Mucosa of gallbladder (tissue), 1 donor: ENCODE data around the gene ZSCAN22. TPM values are rescaled to one million over a fixed set of nuclear protein-coding genes. Genes with fewer than 3 reads are reported as not detected.
"Not testable (repeated sequence)": the region's sequence is repeated elsewhere in the genome, so short reads cannot be mapped to it uniquely, and the experiment has no call there.

Experiments used
- DNase-seq: peaks from one replicate; pipeline ENCODE4 v3.0.0-alpha.2; 2020; ENCODE audit warnings: low spot score
- total RNA-seq: library from RNA; stranded (reverse); gene quantifications from one replicate; pipeline ENCODE4 v1.2.1, GENCODE V29; 2021
- donor health status: DM: no; HTN: no; CAD: no.

The ZSCAN22 gene
- total RNA-seq, 1 donor from 2014 or later: 4.7 TPM

GRCh38 chr19:58374200-58374599, 47.4 kb downstream of the ZSCAN22 start:
- DNase-seq: no peak

- DNase-seq: not testable (repeated sequence)
These were observed 49.9 kb downstream of the ZSCAN22 start for GRCh38 chr19:58376724-58377123.

GRCh38 chr19:58379246-58379645, 52.5 kb downstream of the ZSCAN22 start:
- no peak for DNase-seq

- DNase-seq: no peak
These were observed 53.4 kb downstream of the ZSCAN22 start for GRCh38 chr19:58380037-58380661.

GRCh38 chr19:58380662-58381459, 54.1 kb downstream of the ZSCAN22 start, which contains the start of gene ZNF837:
Gene ZNF837, minus strand, starts transcription at chr19:58381030. Its CDS starts 11,698 bp downstream, at chr19:58369332.
- peak; percentile 100 for DNase-seq

GRCh38 chr19:58381460-58382212, 54.8 kb downstream of the ZSCAN22 start:
- no peak for DNase-seq

- DNase-seq: no peak
These were observed 56.3 kb downstream of the ZSCAN22 start for GRCh38 chr19:58382997-58383603.

GRCh38 chr19:58385313-58385890, 58.6 kb downstream of the ZSCAN22 start:
- no peak for DNase-seq

GRCh38 chr19:58385891-58386575, 59.2 kb downstream of the ZSCAN22 start:
- no peak for DNase-seq

GRCh38 chr19:58386576-58387337, 60.0 kb downstream of the ZSCAN22 start, which contains the start of gene RPS5:
Gene RPS5, plus strand, starts transcription at chr19:58387269. Its CDS starts 869 bp downstream, at chr19:58388138.
- DNase-seq: peak; percentile 97

- no peak for DNase-seq
These were observed 60.8 kb downstream of the ZSCAN22 start for GRCh38 chr19:58387338-58388174.

GRCh38 chr19:58388175-58388526, 61.4 kb downstream of the ZSCAN22 start:
- no peak for DNase-seq

Other genes with a start within 250 kb of the ZSCAN22 start
- 111 TPM for gene ZSCAN18, start 228.8 kb upstream of the ZSCAN22 start, total RNA-seq
- 16.9 TPM for gene ZNF329, start 176.2 kb upstream of the ZSCAN22 start, total RNA-seq
- gene ZNF274, start 143.9 kb upstream of the ZSCAN22 start, total RNA-seq: 33.8 TPM
- gene ZNF544, start 98.1 kb upstream of the ZSCAN22 start, total RNA-seq: 30.4 TPM
- 6.1 TPM for gene ZNF8, start 48.0 kb upstream of the ZSCAN22 start, total RNA-seq
- 32.2 TPM for gene ERVK3-1, start 21.6 kb upstream of the ZSCAN22 start, total RNA-seq
- 8.1 TPM for gene A1BG, start 26.5 kb downstream of the ZSCAN22 start, total RNA-seq
- 3.5 TPM for gene ZNF497, start 35.8 kb downstream of the ZSCAN22 start, total RNA-seq
- gene ZNF837, start 54.0 kb downstream of the ZSCAN22 start, total RNA-seq: 2.9 TPM
- 614 TPM for gene RPS5, start 60.3 kb downstream of the ZSCAN22 start, total RNA-seq
- gene RNF225, start 68.7 kb downstream of the ZSCAN22 start, total RNA-seq: not detected
- gene ZNF584, start 81.7 kb downstream of the ZSCAN22 start, total RNA-seq: 13.9 TPM
- gene ZNF132, start 113.2 kb downstream of the ZSCAN22 start, total RNA-seq: 12.1 TPM
- 7.8 TPM for gene ZNF324B, start 124.6 kb downstream of the ZSCAN22 start, total RNA-seq
- gene ZNF324, start 140.1 kb downstream of the ZSCAN22 start, total RNA-seq: 16.4 TPM
- 19.4 TPM for gene ZNF446, start 149.4 kb downstream of the ZSCAN22 start, total RNA-seq
- gene SLC27A5, start 185.0 kb downstream of the ZSCAN22 start, total RNA-seq: 7.9 TPM
- 22.8 TPM for gene ZBTB45, start 192.8 kb downstream of the ZSCAN22 start, total RNA-seq
- 286 TPM for gene TRIM28, start 217.1 kb downstream of the ZSCAN22 start, total RNA-seq
- 154 TPM for gene CHMP2A, start 228.1 kb downstream of the ZSCAN22 start, total RNA-seq
- gene UBE2M, start 231.6 kb downstream of the ZSCAN22 start, total RNA-seq: 64.0 TPM
- 67.6 TPM for gene MZF1, start 246.3 kb downstream of the ZSCAN22 start, total RNA-seq